A673 (cell line): ENCODE measurements around the gene HES2. TPM values are rescaled to one million over a fixed set of nuclear protein-coding genes. Genes with fewer than 3 reads are reported as not detected.
A peak's percentile ranks its signal among the peaks of the same experiment; 100 is the strongest.

Experiments used
- BruUV-seq: library from RNA; stranded (reverse); fragments of 400-500 nt; replicated peaks from 2 replicates; lab custom pipeline; 2021; lab: Mats Ljungman, UMichigan
- CTCF ChIA-PET: fragments of 300-600 bp; sonication (Branson Sonifier 250); formaldehyde crosslinking; loops from one replicate; lab custom pipeline; 2022; ENCODE audit warnings: antibody characterized with exemption; lab: Charles Lee
- POLR2A ChIA-PET: fragments of 300-600 bp; sonication (Branson Sonifier 250); formaldehyde crosslinking; loops from one replicate; lab custom pipeline; 2022; ENCODE audit warnings: antibody characterized with exemption; ENCODE audit not compliant: low non-redundant PET; lab: Charles Lee
- DNase-seq: peaks from one replicate; pipeline ENCODE4 v3.0.0-alpha.2; 2015; ENCODE audit warnings: low spot score
- H3K27ac ChIP-seq: fragments of 200-600 bp; sonication (generic); 2 replicates; pipeline ENCODE4 v1.5.1; 2016; ENCODE audit warnings: mixed run types, low read depth, mild to moderate bottlenecking, mixed read lengths, antibody characterized with exemption, low read length; ENCODE audit not compliant: poor library complexity, severe bottlenecking
- H3K27me3 ChIP-seq: fragments of 200-600 bp; sonication (generic); replicated peaks from 2 replicates; pipeline ENCODE4 v1.6.1; 2017; ENCODE audit warnings: mixed run types, low read depth, mild to moderate bottlenecking, mixed read lengths, antibody characterized with exemption, low read length; ENCODE audit not compliant: insufficient read depth, poor library complexity
- H3K36me3 ChIP-seq: fragments of 200-600 bp; sonication (generic); 2 replicates; pipeline ENCODE4 v1.6.1; 2016; ENCODE audit warnings: mixed run types, mild to moderate bottlenecking, mixed read lengths, antibody characterized with exemption, low read length; ENCODE audit not compliant: insufficient read depth, poor library complexity, severe bottlenecking
- H3K4me1 ChIP-seq: fragments of 200-600 bp; sonication (generic); 2 replicates; pipeline ENCODE4 v1.6.1; 2017; ENCODE audit warnings: mixed run types, mild to moderate bottlenecking, mixed read lengths, antibody characterized with exemption, low read length; ENCODE audit not compliant: insufficient read depth, poor library complexity, severe bottlenecking
- H3K4me3 ChIP-seq: fragments of 200-600 bp; sonication (generic); 2 replicates; pipeline ENCODE4 v1.5.1; 2016; ENCODE audit warnings: low read depth, mixed run types, mild to moderate bottlenecking, mixed read lengths, low read length; ENCODE audit not compliant: poor library complexity, severe bottlenecking
- H3K9me3 ChIP-seq: fragments of 200-600 bp; sonication (generic); 2 replicates; pipeline ENCODE4 v1.6.1; 2016; ENCODE audit warnings: mixed run types, low read depth, mild to moderate bottlenecking, mixed read lengths, antibody characterized with exemption, low read length; ENCODE audit not compliant: poor library complexity, severe bottlenecking
- EZH2 ChIP-seq: fragments of 200-600 bp; sonication (generic); IDR thresholded peaks from 2 replicates; pipeline ENCODE4 v1.6.1; 2017; ENCODE audit warnings: borderline replicate concordance, low read depth, mild to moderate bottlenecking, mixed read lengths, antibody characterized with exemption, low read length; ENCODE audit not compliant: poor library complexity, severe bottlenecking
- intact Hi-C: fragments of 100-400 bp; cut with micrococcal nuclease; formaldehyde crosslinking; loops from one replicate; pipeline ENCODE4 v1.10.0; 2022; ENCODE audit not compliant: unreplicated experiment
- total RNA-seq: library from RNA; stranded (reverse); gene quantifications from 2 replicates; pipeline ENCODE4 v1.2.3, GENCODE V29; 2021
- TF ChIP-seq, protein P1 (sequence below): fragments of 300-800, 200-600 bp; sonication (generic); conservative IDR thresholded peaks from 2 replicates; pipeline ENCODE4 v1.5.1; 2017; ENCODE audit warnings: low read depth, mild to moderate bottlenecking, antibody characterized with exemption, low read length, moderate library complexity, mixed read lengths

Gene HES2
- total RNA-seq, 1 experiment from 2014 or later, result not detected

DNA sequence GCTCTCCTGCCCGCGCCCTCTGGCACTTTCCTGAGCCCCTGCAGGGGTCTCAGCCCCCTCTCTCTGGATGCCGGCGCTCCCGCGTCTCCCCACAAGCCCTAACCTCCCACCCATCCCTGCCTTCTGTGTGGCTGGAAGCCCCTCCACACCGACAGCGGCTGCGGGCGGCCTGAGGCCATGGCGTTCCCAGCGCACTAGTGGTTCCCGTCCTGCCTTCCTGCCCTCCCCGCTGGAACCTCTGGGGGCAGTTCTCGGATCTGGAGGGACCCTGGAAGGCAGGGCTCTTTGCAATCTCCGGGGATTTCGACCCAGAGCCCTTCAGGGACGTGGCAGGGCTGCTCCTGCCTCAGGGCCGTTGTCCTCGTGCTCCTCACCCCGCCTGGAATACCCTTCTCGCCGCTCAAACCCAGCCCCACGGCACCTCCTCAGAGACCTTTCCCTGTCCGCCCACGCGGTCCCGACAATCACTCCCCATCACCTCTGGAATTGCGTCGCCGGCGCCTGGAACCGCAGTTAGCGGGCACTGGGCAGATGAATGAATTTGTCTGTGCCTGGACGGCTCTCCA, 4.4 kb upstream of the HES2 start:
- no peak overlapping the region for H3K4me3 ChIP-seq
- TF ChIP-seq, protein P1, sequence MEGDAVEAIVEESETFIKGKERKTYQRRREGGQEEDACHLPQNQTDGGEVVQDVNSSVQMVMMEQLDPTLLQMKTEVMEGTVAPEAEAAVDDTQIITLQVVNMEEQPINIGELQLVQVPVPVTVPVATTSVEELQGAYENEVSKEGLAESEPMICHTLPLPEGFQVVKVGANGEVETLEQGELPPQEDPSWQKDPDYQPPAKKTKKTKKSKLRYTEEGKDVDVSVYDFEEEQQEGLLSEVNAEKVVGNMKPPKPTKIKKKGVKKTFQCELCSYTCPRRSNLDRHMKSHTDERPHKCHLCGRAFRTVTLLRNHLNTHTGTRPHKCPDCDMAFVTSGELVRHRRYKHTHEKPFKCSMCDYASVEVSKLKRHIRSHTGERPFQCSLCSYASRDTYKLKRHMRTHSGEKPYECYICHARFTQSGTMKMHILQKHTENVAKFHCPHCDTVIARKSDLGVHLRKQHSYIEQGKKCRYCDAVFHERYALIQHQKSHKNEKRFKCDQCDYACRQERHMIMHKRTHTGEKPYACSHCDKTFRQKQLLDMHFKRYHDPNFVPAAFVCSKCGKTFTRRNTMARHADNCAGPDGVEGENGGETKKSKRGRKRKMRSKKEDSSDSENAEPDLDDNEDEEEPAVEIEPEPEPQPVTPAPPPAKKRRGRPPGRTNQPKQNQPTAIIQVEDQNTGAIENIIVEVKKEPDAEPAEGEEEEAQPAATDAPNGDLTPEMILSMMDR, result no peak
- peak; percentile 89 for TF ChIP-seq EZH2
- DNase-seq, result no peak
- H3K9me3 ChIP-seq, result no peaks in the 10 kb centered on the region
- ChIA-PET CTCF (interaction anchor here (1.1 to 1.6 kb wide), 3 partner anchors 10 to 20 kb away, joined by 4 to 9 read pairs (median 7); no protein-coding TSS in a partner anchor), POLR2A (no interaction called here)
- intact Hi-C loops, result no loop called here
- no TSS peak for BruUV-seq
- no peaks in the 10 kb centered on the region for H3K36me3 ChIP-seq
- no peak overlapping the region for H3K27ac ChIP-seq
- H3K4me1 ChIP-seq, result peaks cover 12% of the 10 kb centered on the region
- peaks cover 65% of the 10 kb centered on the region for H3K27me3 ChIP-seq

- Histone ChIP-seq H3K9me3 (no peaks in the 10 kb centered on the region), H3K27ac (no peak overlapping the region), H3K27me3 (peaks cover 71% of the 10 kb centered on the region), H3K4me1 (peaks cover 12% of the 10 kb centered on the region), H3K4me3 (no peak overlapping the region), H3K36me3 (no peaks in the 10 kb centered on the region)
- TF ChIP-seq, protein P1, result peak; percentile 88
- TF ChIP-seq EZH2, result no peak
- BruUV-seq, result no TSS peak
- intact Hi-C loops, result no loop called here
- DNase-seq, result peak; percentile 60
- POLR2A ChIA-PET, result no interaction called here
- CTCF ChIA-PET, result interaction anchor here (1.1 to 1.6 kb wide), 4 partner anchors 9 to 21 kb away, joined by 4 to 9 read pairs (median 6); no protein-coding TSS in a partner anchor
Measured at GRCh38 chr1:6423321-6423999, 3.7 kb upstream of the HES2 start.

DNA sequence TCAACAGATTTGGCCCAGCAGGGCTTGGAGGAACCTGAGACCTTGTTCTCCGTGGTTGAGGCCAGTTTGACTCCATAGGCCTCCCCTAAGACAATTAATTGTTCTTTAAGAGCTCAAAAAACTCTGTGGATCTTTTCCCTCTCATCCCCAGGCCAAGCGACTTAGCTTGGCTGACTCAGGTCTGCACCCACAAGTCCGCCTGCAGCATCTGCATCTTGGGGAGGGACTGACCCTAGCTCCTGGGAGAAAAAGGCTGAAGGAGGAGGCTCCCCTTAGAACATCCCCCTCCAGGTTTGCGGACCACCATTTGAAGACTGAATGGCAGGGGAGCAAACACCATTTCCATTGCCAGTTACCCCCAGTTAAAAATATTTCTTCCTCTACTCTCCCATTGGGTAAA, 1.5 kb upstream of the HES2 start:
- ChIA-PET POLR2A (no interaction called here), CTCF (no interaction called here)
- no peak overlapping the region for H3K27ac ChIP-seq
- peaks cover 93% of the 10 kb centered on the region for H3K27me3 ChIP-seq
- no TSS peak for BruUV-seq
- intact Hi-C loops, result no loop called here
- no peak overlapping the region for H3K4me3 ChIP-seq
- TF ChIP-seq EZH2, result no peak
- TF ChIP-seq, protein P1, result no peak
- no peaks in the 10 kb centered on the region for H3K9me3 ChIP-seq
- no peak for DNase-seq
- H3K36me3 ChIP-seq, result no peaks in the 10 kb centered on the region
- peaks cover 12% of the 10 kb centered on the region for H3K4me1 ChIP-seq
